Measurements from ENCODE around the gene DUSP7.

The DUSP7 gene

GRCh38 chr3:52085681-52086282, 29.4 kb upstream of the DUSP7 start:
- DNase-seq = no peak

GRCh38 chr3:52084954-52085680, 28.7 kb upstream of the DUSP7 start:
- no peak for DNase-seq

- no peak for DNase-seq
Observed at GRCh38 chr3:52084216-52084945, 28.0 kb upstream of the DUSP7 start.

- no peak for DNase-seq
Observed at GRCh38 chr3:52083556-52084087, 27.3 kb upstream of the DUSP7 start.

GRCh38 chr3:52082951-52083350, 26.6 kb upstream of the DUSP7 start:
- DNase-seq = no peak

- DNase-seq = no peak
Observed at GRCh38 chr3:52080830-52081719, 24.7 kb upstream of the DUSP7 start.

DNA sequence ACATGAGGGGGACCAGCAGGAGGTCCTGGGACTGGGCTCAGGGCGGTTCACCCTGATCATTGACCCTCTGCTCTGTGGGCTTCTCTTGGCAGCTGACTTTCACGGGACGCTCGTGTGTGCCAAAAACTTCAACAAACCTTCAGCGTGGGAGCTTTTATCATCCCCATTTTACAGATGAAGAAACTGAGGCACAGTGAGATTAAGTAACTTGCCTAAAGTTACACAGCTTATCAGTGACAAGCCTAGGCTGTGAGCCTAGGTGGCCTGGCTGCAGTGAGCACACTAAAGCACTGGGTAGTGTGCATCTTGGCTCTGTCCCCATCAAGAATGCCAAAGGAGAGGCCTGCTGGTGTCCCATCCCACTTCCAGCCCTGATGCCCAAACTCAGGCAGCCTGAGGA, 23.6 kb upstream of the DUSP7 start:
- DNase-seq = no peak

- DNase-seq = no peak
Observed at GRCh38 chr3:52078781-52079560, 22.6 kb upstream of the DUSP7 start.

DNA sequence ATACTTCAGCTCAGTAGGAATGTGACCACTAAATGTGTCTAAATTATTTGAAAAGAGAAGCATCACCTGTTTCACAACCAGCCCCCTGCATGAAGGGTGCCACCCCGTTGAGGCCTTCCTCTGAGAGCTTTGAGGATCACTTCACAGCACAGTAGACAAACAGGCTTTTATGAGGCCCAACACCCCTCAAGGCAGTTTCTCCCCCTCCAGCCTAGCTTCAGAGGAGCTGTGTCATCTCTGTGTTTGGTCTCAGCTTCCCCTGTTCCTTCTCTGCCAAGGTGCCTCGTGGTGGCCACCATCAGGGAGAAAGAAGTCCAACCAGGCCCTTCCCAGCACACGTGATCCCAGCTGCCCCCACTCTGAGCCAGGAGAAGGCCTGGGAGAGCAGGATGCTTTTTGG, 21.6 kb upstream of the DUSP7 start:
- DNase-seq = no peak

DNA sequence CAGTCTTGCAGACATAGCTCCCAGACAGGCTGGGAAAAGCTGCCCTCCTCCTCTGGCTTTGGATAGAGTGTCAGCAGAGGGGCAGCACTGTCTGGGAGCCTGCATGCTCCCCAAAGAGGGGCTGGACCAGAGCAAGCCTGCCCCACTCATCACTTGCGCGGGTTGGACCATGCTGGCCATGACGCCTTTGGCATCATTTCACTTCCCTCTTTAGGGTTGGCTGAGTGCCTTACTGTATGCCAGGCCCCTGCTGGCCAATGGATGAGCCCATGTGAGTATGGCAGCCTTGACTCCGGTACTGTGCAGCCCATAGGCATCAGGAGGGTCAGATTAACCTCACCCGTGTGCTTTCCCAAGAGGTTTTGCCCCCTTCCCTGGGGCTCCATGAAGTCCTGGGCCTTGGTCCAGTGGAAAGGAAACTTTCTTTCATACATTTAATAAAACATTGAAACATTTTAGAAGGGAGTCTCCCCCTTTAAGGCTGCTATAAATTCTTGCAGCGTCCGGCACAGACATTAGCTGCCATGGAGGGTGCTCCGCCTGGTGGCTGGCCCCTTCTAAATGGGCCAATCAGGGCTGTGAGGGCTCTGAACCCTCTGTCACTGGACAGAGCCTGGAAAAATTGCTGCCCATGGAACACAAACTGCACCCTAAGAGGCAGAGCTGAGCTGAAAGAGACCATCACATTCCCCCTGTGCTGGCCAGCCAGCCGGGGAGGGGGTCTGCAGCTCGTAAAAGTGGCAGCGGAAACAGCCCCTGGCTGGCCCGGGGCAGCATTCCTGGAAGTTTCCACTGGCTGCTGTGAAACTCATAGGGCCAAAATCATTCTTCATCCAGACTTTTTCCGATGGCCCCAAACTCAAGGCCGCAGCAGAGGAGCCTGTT, 20.8 kb upstream of the DUSP7 start:
- no peak for DNase-seq

DNA sequence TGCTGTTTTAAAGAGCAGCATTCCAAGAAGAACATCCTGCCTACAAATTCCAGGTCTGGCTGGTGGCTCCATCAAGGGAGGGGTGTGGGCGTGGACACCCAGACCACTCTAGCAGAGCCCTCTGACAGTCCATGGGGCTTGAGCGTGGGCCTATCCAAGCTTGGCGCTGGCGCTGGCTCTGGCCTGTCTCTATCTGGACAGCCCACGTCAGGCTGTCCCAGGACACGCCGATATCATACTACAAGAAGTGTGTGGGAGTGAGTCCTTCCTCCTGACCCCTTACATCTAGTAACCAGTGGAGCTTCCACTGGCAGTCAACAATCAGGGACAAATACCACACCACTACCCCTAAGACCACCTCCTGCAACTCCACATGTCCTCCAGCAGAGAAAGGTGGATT, 17.1 kb upstream of the DUSP7 start:
- no peak for DNase-seq

GRCh38 chr3:52072471-52072870, 16.1 kb upstream of the DUSP7 start:
- no peak for DNase-seq

- no peak for DNase-seq
Observed at GRCh38 chr3:52072020-52072419, 15.6 kb upstream of the DUSP7 start.

- no peak for DNase-seq
Observed at GRCh38 chr3:52070724-52071621, 14.6 kb upstream of the DUSP7 start.

DNA sequence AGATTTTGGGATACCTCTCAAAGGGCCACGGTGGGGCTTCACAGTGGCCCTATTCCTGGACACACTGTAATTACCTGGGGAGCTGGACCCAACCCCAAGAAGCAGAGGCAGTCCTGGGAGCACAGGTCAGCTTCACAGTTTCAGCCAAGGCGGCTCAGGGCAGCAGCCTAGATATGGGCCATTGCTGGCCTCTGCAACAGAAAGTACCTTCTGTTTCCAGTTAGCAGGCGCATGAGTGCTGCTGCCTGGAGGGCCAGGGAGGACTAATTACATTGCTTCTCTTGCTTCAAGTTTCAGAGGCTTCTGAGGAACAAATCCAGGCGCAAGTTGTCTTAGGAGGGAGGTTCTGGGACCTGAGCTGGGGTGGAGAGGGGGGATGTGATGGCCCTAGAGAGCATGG, 13.5 kb upstream of the DUSP7 start:
- DNase-seq = no peak

DNA sequence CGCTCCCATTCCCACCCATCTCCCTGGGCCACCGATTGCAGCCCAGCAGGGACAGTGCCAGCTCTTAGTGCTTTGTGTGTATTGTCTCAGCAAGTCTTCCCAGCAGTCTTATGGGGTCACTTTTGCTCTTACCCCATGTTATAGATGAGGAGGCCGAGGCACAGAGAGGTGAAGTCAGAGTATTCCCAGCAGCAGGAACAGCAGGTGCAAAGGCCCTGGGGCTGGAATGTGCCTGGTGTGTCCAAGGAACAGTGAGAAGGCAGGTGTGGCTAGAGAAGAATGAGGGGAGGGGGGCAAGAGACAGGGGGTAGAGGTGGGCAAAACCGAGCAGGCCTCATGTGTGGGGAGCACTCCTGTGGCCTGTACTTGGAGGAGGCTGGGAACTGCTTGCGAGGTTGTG, 12.8 kb upstream of the DUSP7 start:
- no peak for DNase-seq

DNA sequence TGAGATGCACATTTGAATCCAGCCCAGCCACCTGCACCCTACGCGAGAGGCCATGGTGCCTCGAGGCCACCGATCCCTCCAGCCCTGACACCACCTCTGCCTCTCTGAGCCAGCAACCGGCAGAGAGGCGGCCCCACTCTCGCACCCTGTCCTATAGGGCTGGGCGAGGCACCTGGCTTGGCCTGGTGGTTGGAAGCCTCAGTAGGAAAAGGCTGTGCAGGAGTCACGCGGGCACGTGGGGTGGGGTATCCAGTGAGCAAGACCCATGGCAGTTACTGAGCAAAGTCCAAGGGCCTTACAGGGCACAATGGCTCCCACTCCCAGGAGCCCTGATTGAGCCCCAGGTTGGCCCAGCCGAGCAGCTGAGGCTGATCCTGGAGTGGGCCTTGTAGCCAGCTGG, 12.4 kb upstream of the DUSP7 start:
- no peak for DNase-seq

- no peak for DNase-seq
Observed at GRCh38 chr3:52068055-52068571, 11.7 kb upstream of the DUSP7 start.

DNA sequence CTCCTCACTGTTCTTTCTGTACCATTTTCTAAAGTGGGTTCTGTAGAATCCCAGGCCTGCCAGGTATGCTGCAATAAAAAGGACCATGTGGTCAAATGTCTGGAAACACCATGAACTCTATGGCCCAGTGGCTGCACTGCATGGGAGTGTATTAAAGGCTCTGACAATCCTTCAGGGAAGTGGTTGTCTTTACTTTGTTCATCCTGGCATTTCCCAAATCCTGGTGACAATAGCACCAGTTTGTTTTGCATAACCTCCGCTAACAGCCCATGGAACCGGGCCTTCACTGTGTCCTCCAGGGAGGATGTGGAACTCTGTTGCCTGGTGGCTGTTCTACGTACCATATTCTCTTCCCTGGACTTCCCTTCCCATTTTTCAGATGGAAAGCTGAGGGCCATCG, 11.2 kb upstream of the DUSP7 start:
- DNase-seq = no peak

DNA sequence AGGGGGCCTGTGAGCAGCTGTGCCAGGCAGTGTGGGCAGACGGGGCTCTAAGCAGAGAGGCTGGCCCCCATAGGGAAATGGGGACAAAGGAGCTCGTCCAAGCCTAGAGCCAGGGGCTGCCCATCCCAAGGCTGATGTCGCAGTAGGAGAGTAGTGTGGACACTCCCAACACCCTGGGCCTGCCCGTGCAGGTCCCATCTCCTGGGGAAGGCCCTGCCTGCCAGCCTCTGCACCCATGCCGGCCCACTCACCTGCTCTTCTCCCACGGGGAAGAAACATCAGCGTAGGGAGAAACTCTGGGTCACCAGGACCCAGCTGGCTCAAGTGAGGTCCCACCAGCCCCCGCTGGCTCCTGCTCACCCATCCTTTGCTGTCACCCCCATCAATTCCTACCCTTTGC, 10.7 kb upstream of the DUSP7 start:
- DNase-seq = no peak

Measured in NCI-H187 (cell line).